Sigmoid colon (tissue), 7 donors: Measurements from ENCODE around the gene SNX5. TPM values are rescaled to one million over a fixed set of nuclear protein-coding genes. Genes with fewer than 3 reads are reported as not detected.

Experiments
- DNase-seq: peaks from one replicate; pipeline ENCODE4 v3.0.0-alpha.2; 2019
- H3K27ac ChIP-seq, 4 donors: fragments of 200-600 bp; sonication (generic); one replicate each; pipeline ENCODE4 v1.5.1; 2016 to 2019; ENCODE audit warnings: mild to moderate bottlenecking in 1 of 4
- H3K27me3 ChIP-seq, 3 donors: fragments of 200-600 bp; sonication (generic); one replicate each; pipeline ENCODE4 v1.5.1; 2019; ENCODE audit warnings: mild to moderate bottlenecking in 1 of 3
- H3K36me3 ChIP-seq, 4 donors: fragments of 200-600 bp; sonication (generic); one replicate each; pipeline ENCODE4 v1.5.1; 2016 to 2019
- H3K4me1 ChIP-seq, 4 donors: fragments of 200-600 bp; sonication (generic); one replicate each; pipeline ENCODE4 v1.5.1; 2017 to 2019
- H3K4me3 ChIP-seq, 4 donors: fragments of 200-600 bp; sonication (generic); one replicate each; pipeline ENCODE4 v1.5.1; 2017 to 2019; ENCODE audit warnings: mild to moderate bottlenecking in 2 of 4, moderate library complexity in 1 of 4
- H3K9me3 ChIP-seq, 4 donors: fragments of 200-600 bp in 3 of 4; sonication (generic) in 3 of 4; one replicate each; pipeline versions ENCODE4 v1.5.1 to v1.6.1; 2013 to 2019
- CTCF ChIP-seq, 4 experiments: fragments of 450-650 bp in 3 of 4; fragments of 200-600 bp in 1 of 4; IDR thresholded peaks; one replicate each; pipeline ENCODE4 v1.5.1; 2016 to 2019; ENCODE audit warnings: antibody characterized with exemption in 4 of 4, mild to moderate bottlenecking in 3 of 4, moderate library complexity in 2 of 4
- EP300 ChIP-seq, 4 donors: sonication (generic); formaldehyde crosslinking; IDR thresholded peaks; one replicate each; pipeline ENCODE4 v1.6.1; 2017; ENCODE audit warnings: antibody characterized with exemption in 4 of 4
- POLR2A ChIP-seq, 2 donors: fragments of 450-650 bp; IDR thresholded peaks; one replicate each; pipeline ENCODE4 v1.6.1; 2016; ENCODE audit warnings: antibody characterized with exemption in 2 of 2, mild to moderate bottlenecking in 2 of 2, moderate library complexity in 2 of 2
- POLR2AphosphoS5 ChIP-seq, 4 donors: sonication (generic); formaldehyde crosslinking; IDR thresholded peaks; one replicate each; pipeline ENCODE4 v1.6.1; 2017; ENCODE audit warnings: antibody characterized with exemption in 4 of 4
- WGBS, 2 donors: extraction: QIAGEN DNeasy Blood & Tissue Kit; methylation state at CpG; one replicate each; pipeline ENCODE4 v1.1.7; 2013; 5-methylcytosine and 5-hydroxymethylcytosine counted together
- intact Hi-C: fragments of 100-400 bp; cut with DNase I; formaldehyde crosslinking; loops from one replicate; pipeline ENCODE4 v1.15.1; 2023
- polyA plus RNA-seq, 3 donors: library from polyadenylated mRNA; stranded (reverse); fragments of 200-250 nt; gene quantifications; one replicate each; pipeline ENCODE4 v1.2.3, GENCODE V29; 2013
- total RNA-seq, 4 donors: library from RNA; depleted of rRNA; stranded (reverse); fragments of >200 nt; gene quantifications; one replicate each; pipeline ENCODE4 v1.1.0, GENCODE V29; 2016
- donor health status: healthy with polysubstance abuse.
- donor health status: Bipolar disorder and iron deficiency.
- donor health status: healthy.

Gene SNX5
- total and polyA plus RNA-seq, 7 donors, result 69.0 to 98.5 (median 79.5) TPM

GRCh38 chr20:18004384-18005031, 35.9 kb upstream of the SNX5 start:
- DNase-seq, result no peak
- H3K9me3 ChIP-seq, result no peaks in the 10 kb centered on the region
- no peak overlapping the region for H3K4me3 ChIP-seq
- 81 to 82% methylated on average over 8 of the region's 8 CpGs for WGBS, 2 donors
- intact Hi-C loops, result loop anchor here (10.0 kb wide), 1 partner anchor 320 kb away; the partner anchor contains the start of gene RRBP1
- H3K27ac ChIP-seq, result peak overlapping the region in 1 of 4 donors; percentile 80
- peaks cover 0 to 35% (median 22%) of the 10 kb centered on the region in 4 donors for H3K4me1 ChIP-seq
- no peaks in the 10 kb centered on the region for H3K27me3 ChIP-seq
- TF ChIP-seq CTCF (IDR thresholded peaks at IDR 0.05) (no peak), EP300 (IDR thresholded peaks at IDR 0.05) (peak in 1 of 4 donors; percentile 13), POLR2AphosphoS5 (IDR thresholded peaks at IDR 0.05) (peak in 1 of 4 donors; percentile 8), POLR2A (IDR thresholded peaks at IDR 0.05) (no peak)
- H3K36me3 ChIP-seq, result no peaks in the 10 kb centered on the region

- intact Hi-C loops, result loop anchor here (10.0 kb wide), 1 partner anchor 319 kb away; the partner anchor contains the start of gene RRBP1
- Histone ChIP-seq H3K4me3 (no peak overlapping the region), H3K4me1 (peaks cover 0 to 35% (median 22%) of the 10 kb centered on the region in 4 donors), H3K36me3 (no peaks in the 10 kb centered on the region), H3K27me3 (no peaks in the 10 kb centered on the region), H3K9me3 (no peaks in the 10 kb centered on the region), H3K27ac (peak overlapping the region in 1 of 4 donors; percentile 80)
- no peak for DNase-seq
- no peak for TF ChIP-seq EP300 (IDR thresholded peaks at IDR 0.05)
- TF ChIP-seq CTCF (IDR thresholded peaks at IDR 0.05), result no peak
- TF ChIP-seq POLR2AphosphoS5 (IDR thresholded peaks at IDR 0.05), result no peak
- no peak for TF ChIP-seq POLR2A (IDR thresholded peaks at IDR 0.05)
- WGBS, 2 donors, result 18 to 46% methylated on average over 5 of the region's 5 CpGs
Measured at GRCh38 chr20:18003897-18004296, 35.3 kb upstream of the SNX5 start.

GRCh38 chr20:18001131-18001921, 32.7 kb upstream of the SNX5 start:
- Histone ChIP-seq H3K4me3 (no peak overlapping the region), H3K27ac (peak overlapping the region; percentile 50 to 75 (median 62)), H3K36me3 (no peaks in the 10 kb centered on the region), H3K9me3 (no peaks in the 10 kb centered on the region), H3K4me1 (peaks cover 0 to 21% (median 10%) of the 10 kb centered on the region in 4 donors), H3K27me3 (no peaks in the 10 kb centered on the region)
- TF ChIP-seq CTCF (IDR thresholded peaks at IDR 0.05), result no peak
- peak in 2 of 4 donors; percentile 30 to 78 for TF ChIP-seq POLR2AphosphoS5 (IDR thresholded peaks at IDR 0.05)
- no peak for TF ChIP-seq POLR2A (IDR thresholded peaks at IDR 0.05)
- peak in 1 of 4 donors; percentile 30 for TF ChIP-seq EP300 (IDR thresholded peaks at IDR 0.05)
- intact Hi-C loops, result loop anchor here (10.0 kb wide), 1 partner anchor 317 kb away; the partner anchor contains the start of gene RRBP1
- DNase-seq, result peak; percentile 93
- 64 to 83% methylated on average over 10 of the region's 10 CpGs for WGBS, 2 donors

DNA sequence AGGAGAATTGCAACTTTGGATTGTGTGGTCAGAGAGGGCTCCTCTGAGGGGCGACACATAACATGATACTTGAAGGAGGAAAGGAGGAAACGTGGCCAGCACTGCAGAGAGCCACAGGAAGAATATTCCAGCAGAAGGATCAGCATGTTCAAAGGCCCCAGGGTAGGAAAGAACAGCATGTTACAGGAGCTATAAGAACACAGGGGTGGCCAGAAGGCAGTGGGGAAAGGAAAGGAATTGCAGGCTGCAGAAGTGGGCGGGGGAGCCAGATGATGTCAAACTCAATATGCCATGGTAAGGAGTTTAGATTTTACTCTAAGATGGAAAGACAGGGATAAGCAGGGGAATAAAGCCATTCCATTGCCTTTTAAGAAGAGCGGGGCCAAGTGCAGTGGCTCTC, 31.0 kb upstream of the SNX5 start:
- no peak for DNase-seq
- no peaks in the 10 kb centered on the region for H3K36me3 ChIP-seq
- no peaks in the 10 kb centered on the region for H3K9me3 ChIP-seq
- intact Hi-C loops, result loop anchor here (10.0 kb wide), 1 partner anchor 495 kb away; no protein-coding TSS in a partner anchor
- no peak overlapping the region for H3K4me3 ChIP-seq
- TF ChIP-seq EP300 (IDR thresholded peaks at IDR 0.05) (no peak), POLR2AphosphoS5 (IDR thresholded peaks at IDR 0.05) (no peak), CTCF (IDR thresholded peaks at IDR 0.05) (no peak), POLR2A (IDR thresholded peaks at IDR 0.05) (no peak)
- no peak overlapping the region for H3K27ac ChIP-seq
- 86% methylated on average over 4 of the region's 4 CpGs for WGBS, 2 donors
- peaks cover 0 to 25% (median 13%) of the 10 kb centered on the region in 4 donors for H3K4me1 ChIP-seq
- no peaks in the 10 kb centered on the region for H3K27me3 ChIP-seq
